GM18511 (cell line): ENCODE results near the gene VIL1.

ENCODE experiments used
- ATAC-seq: cut with Tn5 transposase; IDR thresholded peaks from one replicate; pipeline ENCODE4 v1.9.1; 2021; ENCODE audit warnings: mild to moderate bottlenecking, moderate library complexity; ENCODE audit not compliant: unreplicated experiment

The VIL1 gene

DNA sequence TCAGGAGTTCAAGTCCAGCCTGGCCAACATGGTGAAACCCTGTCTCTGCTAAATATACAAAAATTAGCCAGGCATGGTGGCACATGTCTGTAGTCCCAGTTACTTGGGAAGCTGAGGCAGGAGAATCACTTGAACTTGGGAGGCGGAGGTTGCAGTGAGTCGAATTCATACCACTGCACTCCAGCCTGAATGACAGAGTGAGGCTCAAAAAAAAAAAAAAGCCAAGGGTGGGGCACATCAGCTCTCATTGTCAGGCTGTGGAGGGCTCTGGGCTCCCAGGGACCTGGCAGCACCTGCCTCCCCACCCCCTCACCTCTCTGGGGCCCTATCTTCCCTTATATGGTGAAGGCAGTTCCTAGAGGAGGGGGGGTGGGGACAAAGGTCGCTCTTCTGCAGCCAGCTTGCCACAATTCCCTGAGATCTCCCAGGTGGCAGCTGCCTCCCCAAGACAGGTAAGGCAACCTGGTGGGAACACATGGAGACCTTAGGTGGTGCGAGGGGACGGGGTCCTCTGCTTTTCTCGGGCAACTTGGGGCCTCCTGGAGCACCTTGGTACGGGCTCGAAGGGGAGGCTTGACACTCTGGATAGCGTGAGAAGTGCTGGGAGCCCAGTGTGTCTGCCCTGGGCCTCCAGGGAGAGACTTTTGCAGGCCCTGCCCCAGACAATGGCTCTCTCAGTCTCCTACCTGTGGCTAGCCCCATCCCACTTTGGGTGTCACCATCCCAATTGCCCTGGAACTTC, at the start of gene VIL1:
TSS of gene VIL1 (plus strand) at position 407 of the 742 bp plus-strand sequence. CDS start 4,656 bp downstream, outside the sequence.
- ATAC-seq, result no peak

DNA sequence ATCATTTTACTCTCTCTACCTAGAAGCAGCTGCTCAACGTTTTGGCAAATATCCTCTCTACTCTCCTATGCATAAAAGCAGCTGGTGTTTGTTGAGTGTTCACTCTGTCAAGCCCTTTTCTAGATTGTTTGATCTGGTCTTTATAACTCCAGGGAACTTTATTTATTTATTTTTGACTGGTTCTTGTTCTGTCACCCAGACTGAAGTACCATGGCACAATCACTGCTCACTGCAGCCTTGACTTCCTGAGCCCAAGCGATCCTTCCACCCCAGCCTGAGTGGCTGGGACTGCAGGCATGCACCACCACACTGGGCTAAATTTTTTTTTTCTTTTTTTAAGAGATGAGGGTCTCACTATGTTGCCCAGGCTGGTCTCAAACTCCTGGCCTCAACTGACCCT, 49.6 kb upstream of the VIL1 start:
- no peak for ATAC-seq

DNA sequence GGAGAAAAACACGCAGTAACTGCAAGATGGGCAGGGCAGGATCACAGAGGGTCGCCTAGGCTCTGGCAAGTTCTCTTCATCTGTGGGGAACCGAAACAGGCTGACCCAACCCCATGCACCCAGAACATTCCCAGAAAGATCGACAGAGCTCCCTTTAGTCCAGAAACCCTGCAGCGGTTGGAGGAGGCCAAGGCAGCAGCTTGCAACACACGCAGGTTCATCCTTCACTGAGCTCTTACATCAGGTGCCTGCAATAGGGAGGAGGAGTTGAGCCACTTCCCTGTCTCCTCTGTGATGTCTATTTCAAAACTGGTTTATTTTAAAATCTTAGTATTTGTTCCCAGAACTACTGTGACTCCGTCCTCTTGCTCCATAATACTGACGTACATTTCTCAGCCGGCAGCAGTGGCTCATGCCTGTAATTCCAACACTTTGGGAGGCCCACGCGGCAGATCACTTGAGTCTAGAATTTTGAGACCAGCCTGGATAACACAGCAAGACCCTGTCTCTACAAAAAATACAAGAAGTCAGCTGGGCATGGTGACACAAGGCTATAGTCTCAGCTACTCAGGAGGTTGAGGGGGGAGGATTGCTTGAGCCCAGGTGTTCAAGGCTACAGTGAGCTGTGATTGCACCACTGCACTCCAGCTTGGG, 48.4 kb upstream of the VIL1 start:
- no peak for ATAC-seq

DNA sequence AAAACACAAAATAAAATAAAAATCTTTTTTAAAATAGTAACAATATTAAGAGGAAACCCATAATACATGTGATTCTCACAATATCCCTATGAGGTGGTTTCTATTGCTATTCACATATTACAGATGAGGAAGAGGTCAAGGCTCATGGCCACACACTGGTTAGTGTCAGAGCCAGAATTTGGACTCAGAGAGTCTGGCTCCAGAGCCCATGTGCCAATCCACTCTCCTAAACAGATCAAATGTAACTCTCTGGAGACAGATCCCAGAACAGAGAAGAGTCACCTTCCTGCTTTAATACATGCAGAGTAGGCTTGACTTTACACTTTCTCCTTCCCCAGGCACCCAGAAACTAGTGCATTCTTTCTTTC, 47.0 kb upstream of the VIL1 start:
- ATAC-seq, result no peak

DNA sequence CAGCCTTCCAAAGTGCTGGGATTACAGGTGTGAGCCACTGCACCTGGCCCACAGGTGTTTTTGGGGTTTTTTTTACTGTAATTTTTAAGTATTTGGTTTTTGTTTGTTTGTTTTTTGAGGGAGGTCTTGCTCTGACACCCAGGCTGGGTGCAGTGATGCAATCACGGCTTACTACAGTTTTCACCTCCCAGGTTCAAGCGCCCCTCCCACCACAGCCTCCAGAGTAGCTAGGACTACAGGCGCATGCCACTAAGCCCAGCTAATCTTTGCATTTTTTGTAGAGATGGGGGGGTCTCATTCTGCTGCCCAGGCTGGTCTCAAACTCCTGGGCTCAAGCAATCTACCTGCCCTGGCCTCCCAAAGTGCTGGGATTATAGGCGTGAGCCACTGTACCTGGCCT, 44.1 kb upstream of the VIL1 start:
- ATAC-seq, result no peak

DNA sequence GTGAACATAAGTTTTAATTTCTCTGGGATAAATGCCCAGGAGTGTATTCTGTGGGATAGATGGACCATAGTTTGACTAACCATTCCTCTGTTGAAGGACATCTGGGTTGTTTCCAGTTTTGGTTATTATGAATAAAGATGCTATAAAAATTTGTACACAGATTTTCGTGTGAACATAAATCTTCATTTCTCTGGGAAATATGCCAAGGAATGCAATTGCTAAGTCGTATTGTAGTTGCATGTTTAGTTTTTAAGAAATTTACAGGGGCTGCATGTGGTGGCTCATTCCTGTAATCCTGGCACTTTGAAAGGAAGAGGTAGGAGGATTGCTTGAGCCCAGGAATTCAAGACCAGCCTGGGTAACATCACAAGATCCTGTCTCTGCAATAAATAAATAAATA, 43.7 kb upstream of the VIL1 start:
- no peak for ATAC-seq

DNA sequence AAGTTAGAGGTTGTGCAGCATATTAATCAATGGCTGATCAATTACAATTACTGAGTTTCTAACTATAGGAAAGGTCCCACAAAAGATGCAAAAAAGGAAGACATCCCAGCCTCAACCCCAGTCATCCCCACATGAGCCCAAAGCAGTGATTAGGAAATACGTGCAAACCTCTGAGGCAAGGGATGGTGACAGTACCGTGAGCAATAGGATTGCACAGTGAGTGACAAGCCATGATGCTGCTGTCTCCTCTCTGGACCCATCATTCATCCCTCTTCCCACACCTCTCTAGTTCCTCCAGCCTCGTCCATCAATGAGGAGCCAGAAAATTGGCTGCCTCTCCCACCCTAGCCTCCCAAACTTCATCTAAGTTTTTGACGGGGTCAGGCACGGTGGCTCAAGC, 40.9 kb upstream of the VIL1 start:
- ATAC-seq, result no peak

DNA sequence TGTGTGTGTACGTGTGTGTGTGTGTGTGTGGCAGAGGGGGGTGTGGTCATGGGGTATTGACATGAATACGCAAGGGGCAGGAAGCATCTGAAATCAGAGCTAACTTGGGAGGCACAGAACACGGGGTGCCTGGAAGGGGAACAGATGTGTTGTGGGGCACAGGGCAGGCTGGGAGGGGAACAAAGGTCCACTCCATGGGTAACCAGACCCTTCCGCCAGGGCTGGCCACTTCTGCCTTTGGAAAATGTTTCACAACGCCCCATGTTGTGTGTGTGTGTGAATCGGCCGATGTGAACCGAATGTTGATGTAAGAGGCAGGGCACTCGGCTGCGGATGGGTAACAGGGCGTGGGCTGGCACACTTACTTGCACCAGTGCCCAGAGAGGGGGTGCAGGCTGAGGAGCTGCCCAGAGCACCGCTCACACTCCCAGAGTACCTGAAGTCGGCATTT, 37.0 kb upstream of the VIL1 start, which contains the start of gene SLC11A1:
TSS of gene SLC11A1 (plus strand) at position 358 of the 451 bp plus-strand sequence. CDS start 96 bp downstream, outside the sequence.
- no peak for ATAC-seq

DNA sequence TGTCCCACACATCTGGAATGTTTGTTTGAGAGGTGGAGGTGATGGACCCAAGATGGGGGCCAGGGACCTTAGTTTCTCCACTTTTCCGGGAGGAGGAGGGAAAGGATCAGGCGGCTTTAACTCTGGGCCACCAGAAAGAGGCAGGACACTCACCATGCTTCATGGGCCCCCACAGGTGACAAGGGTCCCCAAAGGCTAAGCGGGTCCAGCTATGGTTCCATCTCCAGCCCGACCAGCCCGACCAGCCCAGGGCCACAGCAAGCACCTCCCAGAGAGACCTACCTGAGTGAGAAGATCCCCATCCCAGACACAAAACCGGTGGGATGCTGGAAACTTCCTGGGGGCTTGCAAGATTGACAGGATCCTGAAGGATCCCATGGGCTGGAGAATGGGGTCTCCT, 36.1 kb upstream of the VIL1 start:
- ATAC-seq, result no peak

DNA sequence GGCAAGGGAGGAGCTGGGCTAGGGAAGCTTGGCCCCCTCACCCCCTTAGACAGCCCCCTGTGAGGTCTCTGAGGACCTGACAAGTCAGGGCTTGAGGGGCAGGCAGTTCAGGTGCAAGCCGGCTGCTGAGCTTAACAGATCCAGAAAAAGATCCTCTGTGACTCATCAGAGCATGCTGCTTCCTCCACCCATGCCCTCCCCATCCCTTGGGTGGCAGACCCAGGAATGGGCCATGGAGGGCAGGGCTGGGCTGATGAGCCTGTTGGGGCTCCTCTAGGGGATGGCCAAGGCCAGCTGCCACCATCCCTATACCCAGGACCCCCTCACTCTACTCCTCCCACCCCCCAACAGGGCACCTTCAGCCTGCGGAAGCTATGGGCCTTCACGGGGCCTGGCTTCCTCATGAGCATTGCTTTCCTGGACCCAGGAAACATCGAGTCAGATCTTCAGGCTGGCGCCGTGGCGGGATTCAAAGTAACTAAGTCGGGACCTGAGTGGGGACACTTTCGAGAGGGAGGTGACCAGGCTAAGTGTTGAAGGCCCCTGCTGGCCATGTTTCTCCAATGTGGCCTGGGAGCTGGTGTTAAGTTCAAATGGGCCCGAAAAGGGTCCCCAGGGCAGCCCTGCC, 34.9 kb upstream of the VIL1 start:
- ATAC-seq, result no peak

DNA sequence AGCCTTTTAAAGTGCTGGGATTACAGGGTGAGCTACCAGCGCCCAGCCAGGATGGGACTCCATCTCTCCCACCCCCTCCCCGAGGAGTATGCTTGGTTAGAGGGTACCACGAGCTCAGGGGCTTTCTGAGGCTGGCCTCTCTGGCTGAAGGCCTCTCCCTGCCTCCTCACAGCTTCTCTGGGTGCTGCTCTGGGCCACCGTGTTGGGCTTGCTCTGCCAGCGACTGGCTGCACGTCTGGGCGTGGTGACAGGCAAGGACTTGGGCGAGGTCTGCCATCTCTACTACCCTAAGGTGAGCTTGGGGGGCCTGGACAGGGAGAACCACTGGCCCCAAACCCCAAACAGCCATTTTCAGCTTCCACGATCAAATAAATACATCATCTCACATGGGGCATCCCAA, 33.9 kb upstream of the VIL1 start:
- no peak for ATAC-seq

DNA sequence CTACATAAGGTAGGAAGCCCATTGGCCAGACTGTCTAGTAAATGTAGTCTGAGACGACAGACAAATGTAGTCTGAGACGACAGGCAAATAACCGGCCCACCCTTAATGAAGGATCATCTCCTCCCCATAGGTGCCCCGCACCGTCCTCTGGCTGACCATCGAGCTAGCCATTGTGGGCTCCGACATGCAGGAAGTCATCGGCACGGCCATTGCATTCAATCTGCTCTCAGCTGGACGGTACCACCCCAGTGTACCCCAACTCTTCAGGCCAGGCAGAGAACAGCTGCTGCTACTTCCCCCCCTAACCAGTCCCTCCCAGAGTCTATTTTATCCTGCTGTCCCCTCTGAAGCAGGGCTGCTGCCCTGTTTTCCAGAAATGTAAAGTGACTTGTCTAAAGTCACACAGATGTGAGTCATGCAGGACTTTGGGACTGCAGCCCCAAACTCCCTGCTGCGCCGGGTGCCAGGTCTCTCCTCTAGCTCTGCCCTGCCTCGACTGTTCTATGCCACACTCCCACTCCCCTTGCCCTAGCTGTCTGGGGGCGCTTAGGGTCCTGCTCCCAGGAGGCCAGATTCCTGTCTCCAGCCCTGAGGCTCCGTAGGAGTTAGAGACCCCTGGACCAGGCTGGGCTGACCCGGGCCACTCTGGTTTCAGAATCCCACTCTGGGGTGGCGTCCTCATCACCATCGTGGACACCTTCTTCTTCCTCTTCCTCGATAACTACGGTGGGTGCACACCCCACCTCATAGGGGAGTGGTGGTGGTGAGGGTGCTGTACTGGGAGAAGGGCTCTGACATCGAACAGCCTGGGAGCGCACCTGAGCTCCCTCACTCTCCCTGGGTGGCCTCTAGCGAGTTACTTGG, 32.2 kb upstream of the VIL1 start:
- ATAC-seq, result no peak

DNA sequence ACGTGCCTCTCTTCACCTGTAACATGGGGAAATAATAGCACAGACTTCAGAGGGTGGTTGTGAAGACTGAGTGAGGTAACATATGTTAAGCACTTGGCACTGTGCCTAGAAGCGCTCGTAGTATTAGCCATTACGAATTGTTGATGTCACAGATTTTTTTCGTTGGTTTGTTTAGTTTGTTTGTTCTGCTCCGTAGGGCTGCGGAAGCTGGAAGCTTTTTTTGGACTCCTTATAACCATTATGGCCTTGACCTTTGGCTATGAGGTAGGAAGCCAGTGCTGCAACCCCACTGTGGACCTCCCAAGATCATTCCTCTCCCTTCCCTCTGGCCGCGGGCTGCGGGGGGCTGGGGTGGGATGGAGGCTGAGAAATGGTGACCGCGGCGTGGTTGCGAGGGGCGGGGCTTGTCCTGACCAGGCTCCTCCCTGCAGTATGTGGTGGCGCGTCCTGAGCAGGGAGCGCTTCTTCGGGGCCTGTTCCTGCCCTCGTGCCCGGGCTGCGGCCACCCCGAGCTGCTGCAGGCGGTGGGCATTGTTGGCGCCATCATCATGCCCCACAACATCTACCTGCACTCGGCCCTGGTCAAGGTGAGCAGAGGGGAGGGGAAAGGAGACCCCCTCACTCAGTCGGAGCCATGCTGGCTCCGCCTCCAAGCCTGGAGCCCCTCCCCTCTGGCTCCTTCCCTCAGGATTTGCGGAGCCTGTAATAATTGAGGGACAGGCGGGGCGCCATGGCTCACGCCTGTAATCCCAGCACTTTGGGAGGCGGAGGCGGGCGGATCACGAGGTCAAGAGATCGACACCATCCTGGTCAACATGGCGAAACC, 31.3 kb upstream of the VIL1 start:
- ATAC-seq, result no peak

DNA sequence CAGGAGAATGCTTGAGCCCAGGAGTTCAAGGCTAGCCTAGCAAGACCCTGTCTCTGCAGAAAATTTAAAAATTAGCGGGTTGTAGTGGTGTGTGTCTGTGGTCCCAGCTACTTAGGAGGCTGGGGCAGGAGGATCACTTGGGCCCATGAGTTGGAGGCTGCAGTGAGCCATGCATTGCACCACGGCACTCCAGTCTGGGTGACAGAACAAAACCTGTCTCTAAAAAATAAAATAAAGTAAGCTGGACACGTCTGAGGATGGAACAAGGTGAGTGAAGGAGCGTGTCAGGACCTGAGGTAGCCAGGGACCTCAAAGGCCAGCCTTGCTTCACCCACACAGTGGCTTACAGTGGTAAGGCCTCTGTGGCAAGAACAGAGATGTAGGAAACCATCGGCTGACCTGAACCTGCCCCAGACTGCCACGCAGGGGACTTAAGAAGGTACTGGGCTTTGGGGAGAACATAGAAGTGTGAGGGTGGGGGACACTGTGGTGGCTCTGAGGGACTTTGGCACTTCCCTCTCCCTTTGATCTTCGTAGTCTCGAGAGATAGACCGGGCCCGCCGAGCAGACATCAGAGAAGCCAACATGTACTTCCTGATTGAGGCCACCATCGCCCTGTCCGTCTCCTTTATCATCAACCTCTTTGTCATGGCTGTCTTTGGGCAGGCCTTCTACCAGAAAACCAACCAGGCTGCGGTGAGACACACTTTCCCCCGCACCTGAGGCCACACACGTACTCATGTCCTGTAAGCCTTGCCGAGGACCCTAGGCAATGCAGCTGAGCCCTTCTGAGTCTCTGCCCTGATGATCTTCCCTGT, 29.4 kb upstream of the VIL1 start:
- no peak for ATAC-seq

DNA sequence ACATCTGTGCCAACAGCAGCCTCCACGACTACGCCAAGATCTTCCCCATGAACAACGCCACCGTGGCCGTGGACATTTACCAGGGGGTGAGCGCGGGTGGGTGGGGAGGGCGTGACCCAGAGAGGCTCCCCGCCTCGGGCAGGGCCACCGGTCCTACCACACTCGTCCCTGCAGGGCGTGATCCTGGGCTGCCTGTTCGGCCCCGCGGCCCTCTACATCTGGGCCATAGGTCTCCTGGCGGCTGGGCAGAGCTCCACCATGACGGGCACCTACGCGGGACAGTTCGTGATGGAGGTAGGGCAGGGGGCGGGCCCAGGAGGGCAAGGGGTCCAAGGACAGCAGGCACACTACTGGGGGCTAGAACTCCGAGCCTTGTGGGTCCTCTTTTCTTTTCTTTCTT, 27.7 kb upstream of the VIL1 start:
- ATAC-seq, result no peak

DNA sequence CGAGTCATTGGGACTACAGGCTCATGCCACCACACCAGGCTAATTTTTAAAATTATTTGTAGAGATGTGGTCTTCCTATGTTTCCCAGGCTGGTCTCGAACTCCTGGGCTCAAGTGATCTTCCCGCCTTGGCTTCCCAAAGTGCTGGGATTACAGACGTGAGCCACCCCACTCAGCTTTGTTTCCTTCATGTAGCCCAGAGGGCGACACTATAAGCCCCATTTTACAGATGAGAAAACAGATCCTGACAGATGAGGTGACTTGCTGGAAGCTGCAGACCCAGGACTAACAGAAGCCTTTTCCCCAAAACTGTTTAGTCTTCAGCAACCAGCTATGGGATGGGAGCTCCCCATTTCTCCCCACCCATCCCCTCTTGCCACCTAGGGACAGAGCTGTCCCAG, 26.5 kb upstream of the VIL1 start:
- ATAC-seq, result no peak

DNA sequence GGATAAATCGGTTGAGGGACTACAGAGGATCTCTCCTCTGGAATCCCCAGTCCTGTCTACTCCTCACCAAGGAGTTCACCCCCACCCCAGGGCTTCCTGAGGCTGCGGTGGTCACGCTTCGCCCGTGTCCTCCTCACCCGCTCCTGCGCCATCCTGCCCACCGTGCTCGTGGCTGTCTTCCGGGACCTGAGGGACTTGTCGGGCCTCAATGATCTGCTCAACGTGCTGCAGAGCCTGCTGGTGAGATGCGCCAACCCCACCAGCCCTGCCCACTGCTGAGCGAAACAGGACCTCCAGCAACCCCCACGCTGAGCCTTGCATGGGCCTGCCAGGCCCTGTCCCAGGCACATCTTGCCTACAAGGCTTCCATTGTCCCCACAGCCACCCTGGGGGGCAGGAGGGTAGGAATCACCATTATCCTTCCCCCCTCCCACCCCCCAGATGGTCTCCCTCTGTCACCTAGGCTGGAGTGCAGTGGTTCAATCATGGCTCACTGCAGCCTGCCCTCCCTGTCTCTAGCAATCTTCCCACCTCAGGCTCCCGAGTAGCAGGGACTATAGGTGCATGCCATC, 25.9 kb upstream of the VIL1 start:
- no peak for ATAC-seq

DNA sequence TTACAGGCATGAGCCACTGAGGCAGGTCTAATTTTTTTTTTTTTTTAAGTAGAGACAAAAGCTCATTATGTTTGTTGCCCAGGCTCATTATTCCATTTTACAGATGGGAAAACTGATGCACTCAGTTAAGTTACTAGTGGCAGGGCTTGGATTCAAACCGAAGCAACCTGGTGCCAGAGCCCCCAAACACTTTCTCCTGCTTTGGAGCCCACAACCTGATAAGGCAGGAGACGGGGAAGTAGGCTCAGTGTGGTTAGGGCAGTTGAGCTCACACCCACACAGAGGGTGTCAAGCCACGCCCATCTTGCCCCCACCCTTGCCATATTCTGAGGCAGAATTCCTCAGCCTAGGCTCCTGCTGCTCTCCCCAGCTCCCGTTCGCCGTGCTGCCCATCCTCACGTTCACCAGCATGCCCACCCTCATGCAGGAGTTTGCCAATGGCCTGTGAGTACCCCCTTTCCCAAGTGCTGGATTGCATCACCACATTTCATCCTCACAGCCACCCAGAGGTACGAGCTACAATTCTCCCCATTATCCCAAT, 25.1 kb upstream of the VIL1 start:
- ATAC-seq, result no peak
